ENCODE results near the gene PHACTR1.
A peak's percentile ranks its signal among the peaks of the same experiment; 100 is the strongest.

Gene PHACTR1

GRCh38 chr6:13177664-13178063 lies 461.1 kb downstream of the PHACTR1 start:
- peak; percentile 2 for DNase-seq

- DNase-seq = no peak
Measured at GRCh38 chr6:13178107-13178506, 461.5 kb downstream of the PHACTR1 start.

- no peak for DNase-seq
Measured at GRCh38 chr6:13180538-13180937, 464.0 kb downstream of the PHACTR1 start.

- no peak for DNase-seq
Measured at GRCh38 chr6:13181393-13181792, 464.8 kb downstream of the PHACTR1 start.

- no peak for DNase-seq
Measured at GRCh38 chr6:13183415-13184088, 467.0 kb downstream of the PHACTR1 start.

GRCh38 chr6:13184089-13184468 lies 467.5 kb downstream of the PHACTR1 start:
- no peak for DNase-seq

GRCh38 chr6:13184547-13184946 lies 468.0 kb downstream of the PHACTR1 start:
- DNase-seq = no peak

GRCh38 chr6:13186861-13187260 lies 470.3 kb downstream of the PHACTR1 start:
- no peak for DNase-seq

- no peak for DNase-seq
Measured at GRCh38 chr6:13187692-13188091, 471.1 kb downstream of the PHACTR1 start.

- DNase-seq = no peak
Measured at GRCh38 chr6:13188306-13188705, 471.7 kb downstream of the PHACTR1 start.

- no peak for DNase-seq
Measured at GRCh38 chr6:13189710-13190109, 473.1 kb downstream of the PHACTR1 start.

GRCh38 chr6:13190376-13190775 lies 473.8 kb downstream of the PHACTR1 start:
- no peak for DNase-seq

- DNase-seq = no peak
Measured at GRCh38 chr6:13191461-13191860, 474.9 kb downstream of the PHACTR1 start.

- no peak for DNase-seq
Measured at GRCh38 chr6:13194852-13195251, 478.3 kb downstream of the PHACTR1 start.

GRCh38 chr6:13195803-13196202 lies 479.2 kb downstream of the PHACTR1 start:
- DNase-seq = no peak

- DNase-seq = no peak
Measured at GRCh38 chr6:13198168-13198567, 481.6 kb downstream of the PHACTR1 start.

GRCh38 chr6:13201336-13201735 lies 484.8 kb downstream of the PHACTR1 start:
- no peak for DNase-seq

- no peak for DNase-seq
Measured at GRCh38 chr6:13203145-13203544, 486.6 kb downstream of the PHACTR1 start.

- no peak for DNase-seq
Measured at GRCh38 chr6:13205106-13205505, 488.5 kb downstream of the PHACTR1 start.

- DNase-seq = no peak
Measured at GRCh38 chr6:13212096-13212495, 495.5 kb downstream of the PHACTR1 start.

- no peak for DNase-seq
Measured at GRCh38 chr6:13212538-13212937, 496.0 kb downstream of the PHACTR1 start.

- DNase-seq = no peak
Measured at GRCh38 chr6:13215390-13215789, 498.8 kb downstream of the PHACTR1 start.

- DNase-seq = no peak
Measured at GRCh38 chr6:13216236-13217014, 499.9 kb downstream of the PHACTR1 start.

GRCh38 chr6:13217206-13217905 lies 500.8 kb downstream of the PHACTR1 start:
- DNase-seq = no peak
